ENCODE results near the gene SELL. TPM values are rescaled to one million over a fixed set of nuclear protein-coding genes. Genes with fewer than 3 reads are reported as not detected.
A peak's percentile ranks its signal among the peaks of the same experiment; 100 is the strongest.
"Not testable (repeated sequence)": the region's sequence is repeated elsewhere in the genome, so short reads cannot be mapped to it uniquely, and the experiment has no call there.

The SELL gene
- polyA plus RNA-seq, 6 donors from 2014 or later, result 1,749 to 3,838 (median 2,128) TPM

- Mint-ChIP-seq H3K9me3 (no peaks in the 10 kb centered on the region), H3K27me3 (no peaks in the 10 kb centered on the region), H3K4me3 (peak overlapping the region; percentile 47 to 97 (median 76)), H3K4me1 (peaks cover 83 to 98% (median 87%) of the 10 kb centered on the region in 3 donors), H3K36me3 (peaks cover 53 to 73% of the 10 kb centered on the region in 2 donors), H3K27ac (peak overlapping the region in 5 of 6 donors; percentile 86 to 94 (median 92))
- no peak for ATAC-seq (ENCODE audit: low read depth in 2 of 2)
- no peak for DNase-seq
Measured at GRCh38 chr1:169698976-169699375, 12.4 kb downstream of the SELL start.

DNA sequence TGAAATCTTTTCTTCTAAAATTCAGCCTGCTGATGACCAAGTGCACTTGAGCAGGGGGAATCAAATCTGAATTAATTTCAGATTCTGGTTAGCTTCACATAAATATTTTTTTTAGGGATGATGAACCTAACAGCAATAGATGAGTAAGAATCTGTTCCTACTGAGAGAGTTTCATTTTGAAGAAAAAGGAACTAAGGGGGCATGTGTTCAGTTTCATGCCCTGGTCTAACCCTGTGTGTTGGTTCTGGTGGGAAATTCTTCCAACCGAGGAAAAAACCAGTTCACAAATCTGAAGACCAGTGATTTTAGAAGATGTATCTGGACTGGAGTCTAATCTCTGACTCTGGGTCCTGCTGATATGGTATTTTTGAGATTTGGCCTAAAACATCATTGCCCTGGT lies 13.7 kb downstream of the SELL start:
- peak; percentile 49 for DNase-seq
- Mint-ChIP-seq H3K36me3 (peaks cover 46 to 63% of the 10 kb centered on the region in 2 donors), H3K4me1 (peaks cover 78 to 98% (median 87%) of the 10 kb centered on the region in 3 donors), H3K9me3 (no peaks in the 10 kb centered on the region), H3K27me3 (no peaks in the 10 kb centered on the region), H3K4me3 (peak overlapping the region; percentile 10 to 97 (median 73)), H3K27ac (peak overlapping the region in 5 of 6 donors; percentile 86 to 94 (median 92))
- ATAC-seq (ENCODE audit: low read depth in 2 of 2), result peak; percentile 57

- ATAC-seq (ENCODE audit: low read depth in 2 of 2) (no peak), DNase-seq (no peak)
- no peaks in the 10 kb centered on the region for H3K27me3 Mint-ChIP-seq
- H3K36me3 Mint-ChIP-seq, result peaks cover 42 to 55% of the 10 kb centered on the region in 2 donors
- no peaks in the 10 kb centered on the region for H3K9me3 Mint-ChIP-seq
- peak overlapping the region in 4 of 6 donors; percentile 80 to 90 (median 86) for H3K27ac Mint-ChIP-seq
- H3K4me1 Mint-ChIP-seq, result peaks cover 78 to 97% (median 86%) of the 10 kb centered on the region in 3 donors
- peak overlapping the region; percentile 40 to 97 (median 66) for H3K4me3 Mint-ChIP-seq
Measured at GRCh38 chr1:169696273-169697100, 14.9 kb downstream of the SELL start.

DNA sequence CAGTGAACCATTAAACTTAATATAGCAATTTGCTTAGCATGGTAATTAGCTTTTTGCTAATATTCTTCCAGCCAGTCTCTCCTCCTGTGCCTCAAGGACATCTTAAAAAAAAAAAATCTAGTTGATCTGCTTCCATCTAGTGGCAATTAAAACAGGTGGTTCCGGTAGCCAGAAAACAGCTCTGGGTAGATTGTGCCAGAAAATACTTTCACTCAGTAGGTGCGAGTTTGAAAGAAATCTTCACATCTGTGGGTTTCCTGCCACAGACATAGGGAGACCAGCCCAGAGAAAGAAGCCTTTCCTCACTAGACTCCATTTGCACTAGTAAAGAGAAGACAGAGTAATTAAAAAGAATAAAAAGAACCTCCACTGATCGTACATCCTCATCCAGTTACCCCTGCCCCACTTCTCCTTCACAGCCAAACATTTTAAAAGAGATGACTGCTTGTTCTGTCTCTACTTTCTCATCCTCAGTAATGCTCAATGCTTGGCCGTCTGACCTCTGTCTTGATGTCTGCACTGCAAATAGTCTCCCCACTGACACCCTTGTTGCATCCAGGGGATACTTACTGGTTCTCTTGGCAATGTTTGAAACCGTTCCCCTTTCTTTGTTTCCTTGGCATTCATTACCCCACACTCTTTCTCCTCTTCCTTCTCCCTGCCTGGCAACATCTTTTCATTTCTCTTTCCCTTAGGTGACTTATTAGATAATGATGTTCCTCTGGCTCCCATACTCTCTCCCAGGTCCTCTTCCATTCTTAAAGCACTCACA lies 16.9 kb downstream of the SELL start:
- Mint-ChIP-seq H3K4me3 (peak overlapping the region; percentile 58 to 88 (median 72)), H3K36me3 (peaks cover 46 to 52% of the 10 kb centered on the region in 2 donors), H3K27ac (peak overlapping the region in 5 of 6 donors; percentile 88 to 99 (median 96)), H3K9me3 (no peaks in the 10 kb centered on the region), H3K27me3 (no peaks in the 10 kb centered on the region), H3K4me1 (peaks cover 80 to 97% (median 86%) of the 10 kb centered on the region in 3 donors)
- ATAC-seq (ENCODE audit: low read depth in 2 of 2) (peak; percentile 17 to 31), DNase-seq (peak; percentile 29)

- DNase-seq (peak; percentile 80), ATAC-seq (ENCODE audit: low read depth in 2 of 2) (peak; percentile 71 to 76)
- H3K27ac Mint-ChIP-seq, result peak overlapping the region in 5 of 6 donors; percentile 88 to 99 (median 97)
- peak overlapping the region; percentile 63 to 88 (median 78) for H3K4me3 Mint-ChIP-seq
- H3K4me1 Mint-ChIP-seq, result peaks cover 72 to 86% (median 73%) of the 10 kb centered on the region in 3 donors
- H3K27me3 Mint-ChIP-seq, result no peaks in the 10 kb centered on the region
- H3K9me3 Mint-ChIP-seq, result no peaks in the 10 kb centered on the region
- H3K36me3 Mint-ChIP-seq, result peaks cover 45 to 46% of the 10 kb centered on the region in 2 donors
Measured at GRCh38 chr1:169692756-169693460, 18.5 kb downstream of the SELL start.

DNA sequence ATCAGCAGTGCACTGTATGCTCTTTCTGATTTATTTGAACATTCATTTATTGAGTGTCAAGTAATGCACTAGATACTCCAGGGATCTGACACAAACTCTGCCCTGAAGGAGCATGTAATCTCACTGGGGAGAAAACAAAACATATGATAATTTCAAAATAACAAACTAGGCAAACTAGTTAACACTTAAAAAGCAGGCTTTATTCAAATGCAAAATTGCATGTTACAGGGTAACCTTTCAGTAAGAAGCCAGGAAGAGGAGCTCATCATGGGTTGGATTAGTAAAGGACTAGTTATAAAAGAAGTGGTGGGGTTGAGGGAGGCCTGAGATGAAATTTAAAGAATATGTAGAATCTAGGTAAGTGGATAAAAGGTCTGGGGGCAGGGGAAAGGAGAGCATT lies 20.9 kb downstream of the SELL start:
- Mint-ChIP-seq H3K27me3 (no peaks in the 10 kb centered on the region), H3K4me1 (peaks cover 55 to 64% (median 58%) of the 10 kb centered on the region in 3 donors), H3K4me3 (peak overlapping the region in 6 of 8 donors; percentile 11 to 78 (median 65)), H3K9me3 (no peaks in the 10 kb centered on the region), H3K27ac (peak overlapping the region in 4 of 6 donors; percentile 93 to 97 (median 95)), H3K36me3 (peaks cover 32 to 36% of the 10 kb centered on the region in 2 donors)
- ATAC-seq (ENCODE audit: low read depth in 2 of 2) (no peak), DNase-seq (no peak)

DNA sequence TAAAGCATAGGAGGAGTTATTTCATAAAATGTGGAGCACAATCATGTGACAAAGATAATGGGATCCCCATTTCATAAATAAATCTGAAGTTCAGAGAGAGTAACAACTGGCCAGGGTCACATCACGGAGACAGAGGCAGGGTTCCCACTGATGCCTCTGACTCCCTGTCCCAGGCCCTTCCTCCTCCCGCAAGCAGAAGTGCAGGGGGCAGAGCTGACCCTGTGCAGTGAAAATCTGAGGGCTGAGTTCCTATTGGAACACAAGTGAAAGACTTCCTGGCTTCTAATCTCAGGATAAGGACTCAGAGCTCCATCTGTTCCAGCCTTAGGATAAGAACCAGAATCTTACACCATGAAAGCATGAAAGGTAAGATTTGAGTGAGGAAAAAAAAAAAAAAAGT lies 22.0 kb downstream of the SELL start:
- Mint-ChIP-seq H3K27ac (peak overlapping the region in 4 of 6 donors; percentile 56 to 97 (median 92)), H3K4me3 (peak overlapping the region in 6 of 8 donors; percentile 25 to 68 (median 56)), H3K9me3 (no peaks in the 10 kb centered on the region), H3K4me1 (peaks cover 44 to 53% (median 47%) of the 10 kb centered on the region in 3 donors), H3K27me3 (no peaks in the 10 kb centered on the region), H3K36me3 (peaks cover 21 to 25% of the 10 kb centered on the region in 2 donors)
- no peak for ATAC-seq (ENCODE audit: low read depth in 2 of 2)
- DNase-seq, result no peak

DNA sequence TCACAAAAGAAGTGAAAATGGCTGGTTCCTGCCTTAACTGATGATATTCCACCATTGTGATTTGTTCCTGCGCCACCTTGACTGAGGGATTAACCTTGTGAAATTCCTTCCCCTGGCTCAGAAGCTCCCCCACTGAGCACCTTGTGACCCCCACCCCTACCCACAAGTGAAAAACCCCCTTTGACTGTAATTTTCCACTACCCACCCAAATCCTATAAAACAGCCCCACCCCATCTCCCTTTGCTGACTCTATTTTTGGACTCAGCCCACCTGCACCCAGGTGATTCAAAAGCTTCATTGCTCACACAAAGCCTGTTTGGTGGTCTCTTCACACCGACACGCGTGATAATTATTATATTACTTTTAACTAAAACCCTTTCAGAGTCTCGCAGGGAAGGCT lies 23.0 kb downstream of the SELL start:
- peaks cover 35 to 43% (median 37%) of the 10 kb centered on the region in 3 donors for H3K4me1 Mint-ChIP-seq
- H3K27ac Mint-ChIP-seq, result peak overlapping the region in 3 of 6 donors; percentile 90 to 97 (median 94)
- ATAC-seq (ENCODE audit: low read depth in 2 of 2); H3K27me3 Mint-ChIP-seq; H3K9me3 Mint-ChIP-seq; DNase-seq: not testable (repeated sequence)
- H3K36me3 Mint-ChIP-seq, result peaks cover 15 to 16% of the 10 kb centered on the region in 2 donors
- peak overlapping the region in 4 of 8 donors; percentile 42 to 67 (median 59) for H3K4me3 Mint-ChIP-seq

DNA sequence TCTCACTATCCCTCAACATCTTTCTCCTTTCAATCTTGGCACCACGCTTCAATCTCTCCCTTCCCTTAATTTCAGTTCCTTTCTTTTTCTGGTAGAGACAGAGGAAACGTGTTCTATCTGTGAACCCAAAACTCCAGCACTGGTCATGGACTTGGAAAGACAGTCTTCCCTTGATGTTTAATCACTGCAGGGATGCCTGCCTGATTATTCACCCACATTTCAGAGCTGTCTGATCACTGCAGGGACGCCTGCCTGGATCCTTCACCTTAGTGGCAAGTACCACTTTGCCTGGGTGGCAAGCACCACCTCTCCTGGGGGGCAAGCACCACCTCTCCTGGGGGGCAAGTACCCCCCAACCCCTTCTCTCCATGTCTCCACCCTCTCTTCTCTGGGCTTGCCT lies 27.8 kb downstream of the SELL start:
- Mint-ChIP-seq H3K36me3 (no peaks in the 10 kb centered on the region), H3K27ac (no peak overlapping the region), H3K9me3 (peaks cover 0 to 2% (median 0%) of the 10 kb centered on the region in 7 donors), H3K27me3 (no peaks in the 10 kb centered on the region), H3K4me1 (peaks cover 8 to 32% (median 31%) of the 10 kb centered on the region in 3 donors), H3K4me3 (no peak overlapping the region)
- no peak for ATAC-seq (ENCODE audit: low read depth in 2 of 2)
- no peak for DNase-seq

- not testable (repeated sequence) for DNase-seq; H3K27ac Mint-ChIP-seq; H3K27me3 Mint-ChIP-seq; H3K36me3 Mint-ChIP-seq; H3K9me3 Mint-ChIP-seq; H3K4me3 Mint-ChIP-seq; ATAC-seq (ENCODE audit: low read depth in 2 of 2)
- H3K4me1 Mint-ChIP-seq, result peaks cover 8 to 34% (median 34%) of the 10 kb centered on the region in 3 donors
Measured at GRCh38 chr1:169683168-169683567, 28.3 kb downstream of the SELL start.

GRCh38 chr1:169682071-169682470 lies 29.3 kb downstream of the SELL start:
- no peak for DNase-seq

GRCh38 chr1:169681140-169681539 lies 30.3 kb downstream of the SELL start:
- H3K27ac Mint-ChIP-seq, result peak overlapping the region in 5 of 6 donors; percentile 81 to 97 (median 96)
- H3K4me1 Mint-ChIP-seq, result peaks cover 28 to 54% (median 43%) of the 10 kb centered on the region in 3 donors
- H3K36me3 Mint-ChIP-seq, result no peaks in the 10 kb centered on the region
- no peaks in the 10 kb centered on the region for H3K27me3 Mint-ChIP-seq
- DNase-seq (no peak), ATAC-seq (ENCODE audit: low read depth in 2 of 2) (peak; percentile 9 to 32)
- peaks cover 0 to 2% (median 0%) of the 10 kb centered on the region in 7 donors for H3K9me3 Mint-ChIP-seq
- H3K4me3 Mint-ChIP-seq, result peak overlapping the region in 7 of 8 donors; percentile 30 to 91 (median 67)

More at GRCh38 chr1:169682071-169682470, 29.3 kb downstream of the SELL start:
- ATAC-seq (ENCODE audit: low read depth in 2 of 2), result peak; percentile 38 to 39
- Mint-ChIP-seq H3K27me3 (no peaks in the 10 kb centered on the region), H3K9me3 (peaks cover 0 to 2% (median 0%) of the 10 kb centered on the region in 7 donors), H3K27ac (peak overlapping the region in 5 of 6 donors; percentile 33 to 97 (median 84)), H3K4me3 (peak overlapping the region in 7 of 8 donors; percentile 14 to 81 (median 64)), H3K36me3 (no peaks in the 10 kb centered on the region), H3K4me1 (peaks cover 18 to 45% (median 34%) of the 10 kb centered on the region in 3 donors)

Data from naive B cell (primary cell).